Sigmoid colon (tissue), 4 donors: ENCODE results near the gene UBE2QL1.

ENCODE experiments used
- CTCF ChIP-seq, 4 experiments: fragments of 450-650 bp in 3 of 4; fragments of 200-600 bp in 1 of 4; IDR thresholded peaks; one replicate each; pipeline ENCODE4 v1.5.1; 2016 to 2019; ENCODE audit warnings: antibody characterized with exemption in 4 of 4, mild to moderate bottlenecking in 3 of 4, moderate library complexity in 2 of 4
- POLR2A ChIP-seq, 2 donors: fragments of 450-650 bp; IDR thresholded peaks; one replicate each; pipeline ENCODE4 v1.6.1; 2016; ENCODE audit warnings: antibody characterized with exemption in 2 of 2, mild to moderate bottlenecking in 2 of 2, moderate library complexity in 2 of 2
- POLR2AphosphoS5 ChIP-seq, 4 donors: sonication (generic); formaldehyde crosslinking; IDR thresholded peaks; one replicate each; pipeline ENCODE4 v1.6.1; 2017; ENCODE audit warnings: antibody characterized with exemption in 4 of 4

GRCh38 chr5:6517510-6517909 lies 68.9 kb downstream of the UBE2QL1 start:
- TF ChIP-seq CTCF (IDR thresholded peaks at IDR 0.05) (no peak), POLR2A (IDR thresholded peaks at IDR 0.05) (no peak), POLR2AphosphoS5 (IDR thresholded peaks at IDR 0.05) (no peak)
